Skeletal muscle tissue (tissue), 4 donors: Measurements from ENCODE around the gene TMC5. TPM values are rescaled to one million over a fixed set of nuclear protein-coding genes. Genes with fewer than 3 reads are reported as not detected.
"Not testable (repeated sequence)": the region's sequence is repeated elsewhere in the genome, so short reads cannot be mapped to it uniquely, and the experiment has no call there.

Source experiments
- H3K27ac ChIP-seq: one replicate; pipeline ENCODE4 v1.7.0; 2013; ENCODE audit warnings: mild to moderate bottlenecking, low read depth, low read length, inconsistent platforms
- H3K27me3 ChIP-seq, 3 donors: one replicate each; pipeline ENCODE4 v1.7.0; 2013; ENCODE audit warnings: low read length in 3 of 3; ENCODE audit not compliant: control insufficient read depth in 3 of 3, insufficient read depth in 3 of 3
- H3K36me3 ChIP-seq, 3 donors: one replicate each; pipeline ENCODE4 v1.7.0; 2013; ENCODE audit warnings: low read length in 3 of 3; ENCODE audit not compliant: control insufficient read depth in 3 of 3, insufficient read depth in 3 of 3
- H3K4me1 ChIP-seq, 3 donors: one replicate each; pipeline ENCODE4 v1.7.0; 2013; ENCODE audit warnings: low read length in 3 of 3, mild to moderate bottlenecking in 3 of 3; ENCODE audit not compliant: control insufficient read depth in 3 of 3, insufficient read depth in 3 of 3
- H3K4me3 ChIP-seq, 3 donors: one replicate each; pipeline ENCODE4 v1.7.0; 2013; ENCODE audit warnings: low read length in 3 of 3
- H3K9ac ChIP-seq, 3 donors: one replicate each; pipeline ENCODE4 v1.7.0; 2013; ENCODE audit warnings: low read length in 3 of 3, mild to moderate bottlenecking in 3 of 3, moderate library complexity in 2 of 3, low read depth in 1 of 3
- H3K9me3 ChIP-seq, 3 donors: one replicate each; pipeline ENCODE4 v1.7.0; 2013; ENCODE audit warnings: low read length in 3 of 3; ENCODE audit not compliant: control insufficient read depth in 3 of 3
- total RNA-seq: library from RNA; depleted of rRNA; stranded (reverse); fragments of >200 nt; gene quantifications from one replicate; pipeline ENCODE4 v1.2.3, GENCODE V29; 2014
- donor health status: Osteomylitis.

TMC5 gene
- total RNA-seq, 1 donor from 2014 or later, result not detected

GRCh38 chr16:19397373-19397772 lies 20.3 kb upstream of the TMC5 start:
- not testable (repeated sequence) for H3K27ac ChIP-seq, H3K36me3 ChIP-seq, H3K4me1 ChIP-seq, H3K27me3 ChIP-seq, H3K9me3 ChIP-seq, H3K9ac ChIP-seq, H3K4me3 ChIP-seq

GRCh38 chr16:19400711-19401110 lies 17.0 kb upstream of the TMC5 start:
- no peak overlapping the region for H3K4me3 ChIP-seq
- H3K27me3 ChIP-seq, result peaks cover 0 to 4% (median 3%) of the 10 kb centered on the region in 3 donors
- H3K9me3 ChIP-seq, result peaks cover 0 to 6% (median 2%) of the 10 kb centered on the region in 3 donors
- H3K9ac ChIP-seq, result no peak overlapping the region
- no peaks in the 10 kb centered on the region for H3K36me3 ChIP-seq
- no peaks in the 10 kb centered on the region for H3K4me1 ChIP-seq
- no peak overlapping the region for H3K27ac ChIP-seq

- no peak overlapping the region for H3K27ac ChIP-seq
- H3K4me3 ChIP-seq, result no peak overlapping the region
- H3K27me3 ChIP-seq, result peaks cover 20 to 28% (median 28%) of the 10 kb centered on the region in 3 donors
These were observed 10.7 kb upstream of the TMC5 start for GRCh38 chr16:19406891-19407491.

GRCh38 chr16:19410435-19411171 lies 7.1 kb upstream of the TMC5 start:
- Histone ChIP-seq H3K27ac (no peak overlapping the region), H3K9me3 (peaks cover 0 to 3% (median 0%) of the 10 kb centered on the region in 3 donors), H3K4me3 (no peak overlapping the region), H3K36me3 (no peaks in the 10 kb centered on the region), H3K27me3 (peaks cover 20 to 40% (median 36%) of the 10 kb centered on the region in 3 donors), H3K4me1 (peaks cover 0 to 3% (median 0%) of the 10 kb centered on the region in 3 donors), H3K9ac (no peak overlapping the region)

More at GRCh38 chr16:19406891-19407491, 10.7 kb upstream of the TMC5 start:
- peaks cover 0 to 3% (median 0%) of the 10 kb centered on the region in 3 donors for H3K4me1 ChIP-seq
- peaks cover 0 to 3% (median 0%) of the 10 kb centered on the region in 3 donors for H3K9me3 ChIP-seq
- no peak overlapping the region for H3K9ac ChIP-seq
- no peaks in the 10 kb centered on the region for H3K36me3 ChIP-seq

GRCh38 chr16:19411298-19411697 lies 6.4 kb upstream of the TMC5 start:
- Histone ChIP-seq H3K27me3 (peaks cover 20 to 40% (median 37%) of the 10 kb centered on the region in 3 donors), H3K27ac (no peak overlapping the region), H3K4me1 (peaks cover 0 to 3% (median 0%) of the 10 kb centered on the region in 3 donors), H3K36me3 (no peaks in the 10 kb centered on the region), H3K4me3 (no peak overlapping the region), H3K9ac (no peak overlapping the region), H3K9me3 (peaks cover 0 to 3% (median 0%) of the 10 kb centered on the region in 3 donors)

GRCh38 chr16:19412055-19412454 lies 5.6 kb upstream of the TMC5 start:
- not testable (repeated sequence) for H3K4me3 ChIP-seq, H3K9me3 ChIP-seq, H3K27ac ChIP-seq, H3K4me1 ChIP-seq, H3K36me3 ChIP-seq, H3K9ac ChIP-seq
- peaks cover 20 to 43% (median 37%) of the 10 kb centered on the region in 3 donors for H3K27me3 ChIP-seq

GRCh38 chr16:19415461-19415860 lies 2.2 kb upstream of the TMC5 start:
- H3K9me3 ChIP-seq, result no peaks in the 10 kb centered on the region
- no peak overlapping the region for H3K27ac ChIP-seq
- no peak overlapping the region for H3K4me3 ChIP-seq

GRCh38 chr16:19415918-19416317 lies 1.8 kb upstream of the TMC5 start:
- no peaks in the 10 kb centered on the region for H3K9me3 ChIP-seq
- H3K27me3 ChIP-seq, result peaks cover 10 to 31% (median 23%) of the 10 kb centered on the region in 3 donors
- no peak overlapping the region for H3K4me3 ChIP-seq
- H3K27ac ChIP-seq, result no peak overlapping the region
- H3K9ac ChIP-seq, result no peak overlapping the region
- H3K4me1 ChIP-seq, result no peaks in the 10 kb centered on the region
- H3K36me3 ChIP-seq, result no peaks in the 10 kb centered on the region

More at GRCh38 chr16:19415461-19415860, 2.2 kb upstream of the TMC5 start:
- Histone ChIP-seq H3K36me3 (no peaks in the 10 kb centered on the region), H3K9ac (no peak overlapping the region), H3K4me1 (peaks cover 0 to under 1% (median 0%) of the 10 kb centered on the region in 3 donors), H3K27me3 (peaks cover 14 to 33% (median 27%) of the 10 kb centered on the region in 3 donors)

GRCh38 chr16:19418200-19418599 lies 517 bp downstream of the TMC5 start:
- Histone ChIP-seq H3K4me1 (no peaks in the 10 kb centered on the region), H3K36me3 (no peaks in the 10 kb centered on the region), H3K27me3 (peaks cover 0 to 13% (median 7%) of the 10 kb centered on the region in 3 donors)

GRCh38 chr16:19419698-19420075 lies 2.0 kb downstream of the TMC5 start:
- Histone ChIP-seq H3K27me3 (peaks cover 0 to 11% (median 5%) of the 10 kb centered on the region in 3 donors), H3K27ac (no peak overlapping the region), H3K4me1 (no peaks in the 10 kb centered on the region), H3K9ac (no peak overlapping the region), H3K36me3 (no peaks in the 10 kb centered on the region), H3K9me3 (no peaks in the 10 kb centered on the region), H3K4me3 (no peak overlapping the region)

More at GRCh38 chr16:19418200-19418599, 517 bp downstream of the TMC5 start:
- Histone ChIP-seq H3K4me3 (no peak overlapping the region), H3K27ac (no peak overlapping the region), H3K9ac (no peak overlapping the region), H3K9me3 (no peaks in the 10 kb centered on the region)
